ENCODE data around the gene SNRNP25. TPM values are rescaled to one million over a fixed set of nuclear protein-coding genes. Genes with fewer than 3 reads are reported as not detected.

SNRNP25 gene
- total RNA-seq, 1 donor from 2014 or later = 28.6 TPM

DNA sequence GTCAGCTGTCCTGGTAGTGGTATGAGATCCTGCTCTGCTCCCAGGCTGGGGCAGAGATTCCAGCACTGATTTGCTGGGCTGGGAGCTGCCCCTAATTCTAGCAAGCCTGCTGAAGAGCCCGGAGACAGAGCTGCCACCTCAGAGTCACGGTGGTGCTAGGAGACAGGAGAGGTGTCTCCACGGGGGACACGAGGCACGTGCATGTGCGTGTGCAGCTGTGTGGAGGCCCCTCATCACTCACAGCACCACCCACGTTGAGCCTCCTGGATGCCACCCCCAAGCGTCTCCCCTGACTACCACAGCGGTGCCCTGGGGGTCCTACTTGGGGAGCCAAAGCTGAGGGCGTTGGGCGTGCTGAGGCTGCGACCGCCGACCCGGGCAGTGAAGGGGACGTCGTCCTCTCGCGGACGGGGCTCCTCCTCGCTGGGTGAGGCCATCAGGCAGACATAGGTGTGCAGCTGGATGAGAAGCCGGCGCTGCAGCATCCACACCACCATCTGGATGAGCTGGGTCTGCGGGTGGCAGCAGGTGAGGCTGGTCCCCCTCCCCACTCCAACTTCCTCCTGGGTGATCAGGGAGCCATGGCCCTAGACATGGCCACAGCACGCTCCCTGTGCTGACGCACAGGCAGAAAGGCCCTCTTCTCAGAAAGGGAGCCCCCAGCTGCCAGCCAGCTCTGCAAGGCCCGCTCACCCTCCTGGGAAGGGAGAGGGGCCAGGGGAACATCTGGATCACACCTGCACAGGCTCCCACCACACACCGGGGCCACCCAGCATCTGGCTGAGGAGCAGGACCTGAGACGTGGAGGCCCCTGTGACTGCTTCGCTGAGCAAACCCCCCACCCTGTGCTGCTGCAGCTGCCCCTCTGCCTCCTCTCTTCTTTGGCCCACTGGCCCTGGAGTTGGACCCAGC, 36.0 kb downstream of the SNRNP25 start:
- TF ChIP-seq CTCF (IDR thresholded peaks at IDR 0.05) = no peak
- H3K4me1 Mint-ChIP-seq (ENCODE audit: unreplicated experiment) = peaks cover 7% of the 10 kb centered on the region
- no peak overlapping the region for H3K4me3 Mint-ChIP-seq (ENCODE audit: unreplicated experiment)
- no peak overlapping the region for H3K27ac Mint-ChIP-seq (ENCODE audit: unreplicated experiment)
- peaks cover 17% of the 10 kb centered on the region for H3K36me3 Mint-ChIP-seq (ENCODE audit: unreplicated experiment)
- no peaks in the 10 kb centered on the region for H3K27me3 Mint-ChIP-seq (ENCODE audit: unreplicated experiment)
- DNase-seq (ENCODE audit: extremely low spot score, unreplicated experiment) = no peak
- H3K9me3 Mint-ChIP-seq (ENCODE audit: unreplicated experiment) = no peaks in the 10 kb centered on the region

DNA sequence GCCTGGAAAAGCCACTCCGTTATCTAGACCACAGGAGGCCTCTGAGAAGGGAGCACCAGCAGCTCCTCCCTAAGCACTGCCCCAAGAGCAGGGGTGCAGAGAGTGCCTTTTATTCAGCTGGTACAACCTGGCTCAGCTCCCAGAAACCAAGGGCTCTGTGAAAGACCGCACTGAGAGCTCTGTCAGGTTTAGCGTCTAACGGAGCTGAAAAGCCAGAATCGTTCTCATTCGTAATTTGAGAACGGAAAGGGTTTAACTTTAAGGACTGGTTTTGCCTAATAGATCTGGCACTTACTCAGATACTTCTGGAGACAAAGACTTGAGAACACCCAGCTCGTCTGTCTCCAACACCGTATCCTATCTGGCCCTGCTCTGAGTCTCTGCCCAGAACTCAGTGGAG, 37.9 kb downstream of the SNRNP25 start:
- H3K4me3 Mint-ChIP-seq (ENCODE audit: unreplicated experiment) = no peak overlapping the region
- H3K36me3 Mint-ChIP-seq (ENCODE audit: unreplicated experiment) = peaks cover 17% of the 10 kb centered on the region
- H3K9me3 Mint-ChIP-seq (ENCODE audit: unreplicated experiment) = no peaks in the 10 kb centered on the region
- no peak for DNase-seq (ENCODE audit: extremely low spot score, unreplicated experiment)
- no peak overlapping the region for H3K27ac Mint-ChIP-seq (ENCODE audit: unreplicated experiment)
- H3K27me3 Mint-ChIP-seq (ENCODE audit: unreplicated experiment) = no peaks in the 10 kb centered on the region
- H3K4me1 Mint-ChIP-seq (ENCODE audit: unreplicated experiment) = no peaks in the 10 kb centered on the region
- TF ChIP-seq CTCF (IDR thresholded peaks at IDR 0.05) = no peak

DNA sequence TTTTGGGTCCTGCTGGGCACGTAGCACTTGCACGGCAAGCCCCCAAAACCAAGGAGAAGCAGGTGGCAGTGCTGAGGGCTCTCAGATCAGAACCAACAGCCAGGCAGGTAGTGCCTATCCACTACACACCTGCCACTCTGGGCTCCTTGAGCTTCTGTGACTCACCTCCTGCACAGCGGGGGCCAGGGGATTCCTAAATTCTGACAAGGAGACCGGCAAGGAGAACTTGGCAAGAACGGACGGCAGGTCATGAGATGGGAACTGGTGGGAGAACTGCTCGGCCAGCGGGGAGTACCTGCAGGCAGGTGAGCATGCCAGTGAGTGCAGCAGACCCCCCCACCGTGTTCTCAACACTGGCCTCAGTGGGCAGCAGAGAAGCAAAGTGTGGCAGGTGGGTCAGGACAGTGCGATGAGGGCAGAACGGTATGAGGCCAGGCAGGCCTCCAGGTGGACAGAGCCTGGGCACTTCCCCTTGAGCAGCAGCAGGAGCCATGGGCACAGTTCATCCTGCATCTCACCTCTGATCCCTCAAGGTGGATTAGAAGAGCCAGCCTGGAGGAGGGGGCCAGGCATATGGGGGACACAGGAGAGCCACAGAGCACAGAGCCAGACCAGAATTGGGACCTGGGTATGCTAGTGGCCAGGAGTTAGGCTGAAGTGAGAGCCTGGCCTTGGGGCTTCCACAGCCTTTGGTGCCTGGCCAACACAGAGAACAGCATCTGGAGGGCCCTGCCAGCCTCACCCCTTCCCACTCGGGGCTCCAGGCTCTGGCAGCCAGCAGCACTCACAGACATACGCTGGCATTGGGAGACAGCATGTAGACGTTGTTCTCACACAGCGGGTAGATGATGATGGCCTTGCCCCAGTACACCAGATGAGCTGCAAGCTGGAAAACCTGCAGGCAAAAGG, 39.1 kb downstream of the SNRNP25 start:
- TF ChIP-seq CTCF (IDR thresholded peaks at IDR 0.05) = no peak
- H3K27ac Mint-ChIP-seq (ENCODE audit: unreplicated experiment) = no peak overlapping the region
- peaks cover 16% of the 10 kb centered on the region for H3K36me3 Mint-ChIP-seq (ENCODE audit: unreplicated experiment)
- H3K4me3 Mint-ChIP-seq (ENCODE audit: unreplicated experiment) = no peak overlapping the region
- H3K9me3 Mint-ChIP-seq (ENCODE audit: unreplicated experiment) = no peaks in the 10 kb centered on the region
- H3K4me1 Mint-ChIP-seq (ENCODE audit: unreplicated experiment) = peaks cover 6% of the 10 kb centered on the region
- no peaks in the 10 kb centered on the region for H3K27me3 Mint-ChIP-seq (ENCODE audit: unreplicated experiment)
- no peak for DNase-seq (ENCODE audit: extremely low spot score, unreplicated experiment)

DNA sequence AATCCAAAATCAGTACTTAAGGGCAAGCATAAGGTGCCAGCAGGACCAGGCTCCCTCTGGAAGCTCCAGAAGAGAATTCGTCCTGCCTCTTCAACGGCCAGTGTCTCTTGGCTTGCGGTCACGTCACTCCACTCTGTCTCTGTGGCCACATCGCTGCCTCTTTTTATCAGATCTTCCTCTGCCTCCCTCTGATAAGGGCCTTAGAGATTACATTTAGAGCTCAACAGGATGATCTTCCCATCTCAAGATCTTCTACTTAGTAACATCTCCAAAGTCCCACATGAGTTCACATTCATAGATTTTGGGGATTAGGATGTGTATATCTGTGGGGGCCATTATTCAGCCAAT, 41.3 kb downstream of the SNRNP25 start:
- Mint-ChIP-seq H3K27ac (ENCODE audit: unreplicated experiment) (no peak overlapping the region), H3K4me1 (ENCODE audit: unreplicated experiment) (peaks cover 7% of the 10 kb centered on the region), H3K9me3 (ENCODE audit: unreplicated experiment) (no peaks in the 10 kb centered on the region), H3K27me3 (ENCODE audit: unreplicated experiment) (no peaks in the 10 kb centered on the region), H3K4me3 (ENCODE audit: unreplicated experiment) (no peak overlapping the region), H3K36me3 (ENCODE audit: unreplicated experiment) (peaks cover 14% of the 10 kb centered on the region)
- no peak for TF ChIP-seq CTCF (IDR thresholded peaks at IDR 0.05)
- DNase-seq (ENCODE audit: extremely low spot score, unreplicated experiment) = no peak

- DNase-seq (ENCODE audit: extremely low spot score, unreplicated experiment) = peak; percentile 95
- Mint-ChIP-seq H3K36me3 (ENCODE audit: unreplicated experiment) (peaks cover 15% of the 10 kb centered on the region), H3K9me3 (ENCODE audit: unreplicated experiment) (no peaks in the 10 kb centered on the region), H3K4me1 (ENCODE audit: unreplicated experiment) (peaks cover 14% of the 10 kb centered on the region), H3K4me3 (ENCODE audit: unreplicated experiment) (no peak overlapping the region), H3K27me3 (ENCODE audit: unreplicated experiment) (no peaks in the 10 kb centered on the region), H3K27ac (ENCODE audit: unreplicated experiment) (no peak overlapping the region)
- TF ChIP-seq CTCF (IDR thresholded peaks at IDR 0.05) = peak; percentile 97
Measured at GRCh38 chr16:96935-97381, 43.3 kb downstream of the SNRNP25 start.

Measured in osteocyte (in vitro differentiated cells).